HG03469 (cell line): ENCODE data around the gene ADGRA3.

Source experiments
- ATAC-seq: cut with Tn5 transposase; IDR thresholded peaks from one replicate; pipeline ENCODE4 v1.9.1; 2021; ENCODE audit warnings: mild to moderate bottlenecking, moderate library complexity, moderate number of reproducible peaks; ENCODE audit not compliant: unreplicated experiment

The ADGRA3 gene, protein sequence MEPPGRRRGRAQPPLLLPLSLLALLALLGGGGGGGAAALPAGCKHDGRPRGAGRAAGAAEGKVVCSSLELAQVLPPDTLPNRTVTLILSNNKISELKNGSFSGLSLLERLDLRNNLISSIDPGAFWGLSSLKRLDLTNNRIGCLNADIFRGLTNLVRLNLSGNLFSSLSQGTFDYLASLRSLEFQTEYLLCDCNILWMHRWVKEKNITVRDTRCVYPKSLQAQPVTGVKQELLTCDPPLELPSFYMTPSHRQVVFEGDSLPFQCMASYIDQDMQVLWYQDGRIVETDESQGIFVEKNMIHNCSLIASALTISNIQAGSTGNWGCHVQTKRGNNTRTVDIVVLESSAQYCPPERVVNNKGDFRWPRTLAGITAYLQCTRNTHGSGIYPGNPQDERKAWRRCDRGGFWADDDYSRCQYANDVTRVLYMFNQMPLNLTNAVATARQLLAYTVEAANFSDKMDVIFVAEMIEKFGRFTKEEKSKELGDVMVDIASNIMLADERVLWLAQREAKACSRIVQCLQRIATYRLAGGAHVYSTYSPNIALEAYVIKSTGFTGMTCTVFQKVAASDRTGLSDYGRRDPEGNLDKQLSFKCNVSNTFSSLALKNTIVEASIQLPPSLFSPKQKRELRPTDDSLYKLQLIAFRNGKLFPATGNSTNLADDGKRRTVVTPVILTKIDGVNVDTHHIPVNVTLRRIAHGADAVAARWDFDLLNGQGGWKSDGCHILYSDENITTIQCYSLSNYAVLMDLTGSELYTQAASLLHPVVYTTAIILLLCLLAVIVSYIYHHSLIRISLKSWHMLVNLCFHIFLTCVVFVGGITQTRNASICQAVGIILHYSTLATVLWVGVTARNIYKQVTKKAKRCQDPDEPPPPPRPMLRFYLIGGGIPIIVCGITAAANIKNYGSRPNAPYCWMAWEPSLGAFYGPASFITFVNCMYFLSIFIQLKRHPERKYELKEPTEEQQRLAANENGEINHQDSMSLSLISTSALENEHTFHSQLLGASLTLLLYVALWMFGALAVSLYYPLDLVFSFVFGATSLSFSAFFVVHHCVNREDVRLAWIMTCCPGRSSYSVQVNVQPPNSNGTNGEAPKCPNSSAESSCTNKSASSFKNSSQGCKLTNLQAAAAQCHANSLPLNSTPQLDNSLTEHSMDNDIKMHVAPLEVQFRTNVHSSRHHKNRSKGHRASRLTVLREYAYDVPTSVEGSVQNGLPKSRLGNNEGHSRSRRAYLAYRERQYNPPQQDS (N-terminal part only)

DNA sequence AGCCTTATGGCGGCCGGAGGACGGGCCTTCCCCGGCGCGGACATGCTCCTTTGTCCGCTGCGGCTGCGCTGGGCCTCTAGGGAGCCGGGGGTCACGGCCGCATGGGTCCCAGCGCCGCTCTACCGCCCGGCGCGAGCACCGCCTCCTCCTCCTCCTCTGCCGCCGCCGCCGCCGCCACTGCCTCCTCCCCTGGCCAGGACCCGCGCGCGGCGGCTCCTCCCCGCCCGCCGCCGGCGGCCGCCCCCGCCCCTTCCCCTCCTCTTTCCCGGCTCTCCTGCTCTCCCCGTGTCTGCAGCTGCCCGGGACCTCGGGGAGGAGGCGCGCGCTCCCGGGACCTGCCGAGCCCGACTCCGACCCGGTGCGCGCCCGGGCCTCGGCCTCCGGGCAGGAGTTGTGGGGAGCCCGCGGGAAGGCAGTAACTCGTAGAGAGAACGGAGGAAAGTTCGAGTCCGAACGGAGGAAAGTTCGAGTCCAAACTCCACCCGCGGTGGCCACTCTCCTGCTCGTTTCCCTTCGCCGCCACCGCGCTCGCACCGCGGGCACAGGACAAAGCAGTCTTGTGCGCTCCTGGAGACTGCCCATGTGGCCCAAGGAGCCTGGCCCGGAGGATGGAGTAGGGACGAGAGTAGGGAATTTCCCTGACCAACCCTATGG, at the start of gene ADGRA3:
Gene ADGRA3, minus strand, starts transcription at position 179 of the 654 bp plus-strand sequence. CDS start 282 bp downstream, outside the sequence.
- no peak for ATAC-seq

DNA sequence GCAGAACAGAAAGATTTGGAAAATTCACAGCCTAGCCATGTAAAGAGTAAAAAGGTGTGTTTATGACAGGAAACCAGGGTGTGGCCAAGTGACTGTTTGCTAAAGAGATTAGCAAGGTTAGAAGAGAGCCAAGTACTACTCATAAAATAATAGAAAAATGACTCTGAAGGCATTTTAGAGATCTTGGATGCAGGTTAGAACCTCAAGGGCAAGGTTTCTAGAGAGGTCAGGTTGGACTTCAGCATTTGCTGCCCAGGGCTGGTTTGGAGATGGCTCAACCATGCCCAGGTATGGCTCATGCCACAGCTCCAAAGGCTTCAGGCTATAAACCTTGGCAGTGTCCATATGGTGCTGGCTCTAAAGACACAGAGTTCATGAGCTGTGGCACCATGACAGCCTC, 40.6 kb upstream of the ADGRA3 start:
- no peak for ATAC-seq

DNA sequence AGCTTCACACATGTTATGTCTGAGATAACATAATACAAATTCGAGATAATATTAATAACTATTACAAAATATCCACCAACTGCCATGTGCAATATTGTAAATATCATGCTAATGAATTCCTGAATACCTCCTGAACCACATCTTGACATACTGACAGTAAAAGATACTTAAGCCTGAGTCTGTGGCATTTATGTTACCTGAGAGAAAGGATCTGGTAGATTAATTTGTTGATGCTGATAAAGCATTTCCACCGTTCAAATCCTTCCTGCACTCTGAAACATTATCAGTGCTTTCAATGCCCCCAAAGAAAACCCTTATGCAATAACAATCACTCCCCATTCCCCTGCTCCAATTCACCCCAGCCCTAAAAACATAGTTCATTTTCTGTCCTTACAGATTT, 38.8 kb upstream of the ADGRA3 start:
- no peak for ATAC-seq

DNA sequence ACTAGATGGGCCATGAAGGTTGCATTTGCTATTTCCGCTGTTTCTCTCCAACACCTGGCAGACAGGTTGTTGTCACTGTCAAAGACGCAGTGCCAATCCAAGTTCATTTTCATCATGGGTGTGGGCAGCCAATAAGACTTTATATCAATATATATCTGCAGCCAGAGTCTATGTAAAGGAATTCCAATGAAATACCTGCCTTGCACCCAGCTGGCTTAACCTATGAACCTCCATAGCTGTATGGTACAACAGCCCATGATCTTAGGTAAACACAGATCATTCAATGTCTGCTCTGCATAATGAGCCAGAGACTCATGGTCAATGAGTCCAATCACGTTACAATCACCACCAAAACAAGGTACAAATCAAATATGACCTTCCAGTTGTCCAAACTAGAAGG, 37.7 kb upstream of the ADGRA3 start:
- ATAC-seq: no peak

DNA sequence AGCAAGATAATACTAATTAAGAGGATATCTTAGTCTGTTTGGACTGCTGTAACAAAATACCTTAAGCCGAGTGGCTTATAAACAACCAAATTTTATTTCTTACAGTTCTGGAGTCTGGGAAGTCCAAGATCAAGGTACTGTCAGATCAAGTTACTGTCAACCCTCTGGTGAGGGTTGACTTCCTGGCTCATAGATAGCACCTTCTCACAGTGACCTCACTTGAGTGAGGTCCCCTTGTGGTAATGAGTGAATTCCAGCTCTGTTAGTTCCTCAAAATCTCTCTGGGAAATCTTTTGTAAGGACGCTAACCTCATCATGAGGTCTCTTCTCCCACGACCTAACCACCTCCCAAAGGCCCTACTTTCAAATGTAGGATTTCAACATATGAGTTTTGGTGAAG, 36.9 kb upstream of the ADGRA3 start:
- no peak for ATAC-seq

DNA sequence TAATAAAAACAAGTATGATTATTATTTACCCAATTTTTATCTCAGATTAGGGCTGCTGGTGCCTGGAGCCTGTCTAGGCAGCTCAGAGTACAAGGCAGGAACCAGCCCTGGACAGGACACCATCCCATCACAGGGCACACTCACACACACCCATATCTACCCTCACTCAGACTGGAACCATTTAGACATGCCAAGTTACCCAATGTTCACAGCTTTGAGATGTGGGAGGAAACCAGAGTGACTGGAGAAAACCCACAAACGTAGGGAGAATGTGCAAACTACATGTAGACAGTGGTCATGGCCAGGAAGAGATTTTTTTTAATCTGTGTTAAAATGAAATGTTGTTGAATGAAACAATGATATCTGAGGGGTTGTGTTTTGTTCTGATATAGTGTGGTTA, 35.7 kb upstream of the ADGRA3 start:
- ATAC-seq: no peak

DNA sequence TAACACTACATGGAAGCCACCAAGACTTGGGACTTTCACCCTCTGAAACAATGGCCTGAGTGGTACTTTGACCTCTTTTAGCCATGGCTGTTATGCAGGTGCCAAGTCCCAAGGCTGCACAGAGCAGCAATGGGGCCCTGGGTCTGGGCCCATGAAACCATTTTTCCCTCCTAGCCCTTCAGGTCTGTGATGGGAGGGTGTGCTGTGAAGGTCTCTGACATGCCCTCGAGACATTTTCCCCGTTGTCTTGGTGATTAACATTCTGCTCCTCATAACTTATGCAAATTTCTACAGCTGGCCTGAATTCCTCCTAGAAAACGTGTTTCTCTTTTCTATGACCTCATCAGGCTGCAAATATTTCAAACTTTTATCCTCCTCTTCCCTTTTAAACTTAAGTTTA, 30.4 kb upstream of the ADGRA3 start:
- no peak for ATAC-seq

DNA sequence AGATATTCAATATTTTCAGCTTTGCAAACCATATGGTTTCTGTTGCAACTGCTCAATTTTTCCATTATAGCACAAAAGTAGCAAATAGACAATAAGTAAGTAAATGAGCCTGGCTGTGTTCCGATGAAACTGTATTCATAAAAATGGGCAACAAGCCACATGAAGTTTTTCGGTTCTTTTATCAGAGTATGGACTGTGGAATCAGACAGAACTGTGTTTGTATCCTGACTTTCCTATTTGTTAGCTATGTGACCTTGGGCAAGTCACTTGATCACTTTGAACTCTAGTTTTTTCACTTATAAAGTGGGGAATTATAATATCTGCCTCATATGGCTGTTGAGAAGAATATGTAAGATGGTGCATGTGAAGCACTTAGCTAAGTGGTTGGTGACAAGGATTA, 23.4 kb upstream of the ADGRA3 start:
- ATAC-seq: no peak

DNA sequence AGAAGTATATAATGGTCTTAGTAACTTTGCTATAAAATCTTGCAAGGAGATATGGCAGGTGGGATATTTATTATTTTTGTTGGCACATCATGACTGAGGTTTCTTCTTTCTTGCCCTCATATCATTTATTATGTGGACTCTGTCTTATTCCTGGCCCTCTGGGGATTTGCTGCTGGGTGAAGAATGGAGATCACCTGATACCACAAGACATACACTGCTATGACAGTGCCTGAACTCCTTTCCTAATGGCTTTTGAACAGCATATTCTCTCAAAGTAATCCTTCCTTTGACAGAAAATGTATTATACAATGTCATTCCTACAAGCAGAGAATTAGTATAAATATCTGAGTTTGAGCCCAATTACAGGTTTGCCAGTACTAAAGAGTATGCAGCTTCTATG, 22.0 kb upstream of the ADGRA3 start:
- ATAC-seq: no peak

DNA sequence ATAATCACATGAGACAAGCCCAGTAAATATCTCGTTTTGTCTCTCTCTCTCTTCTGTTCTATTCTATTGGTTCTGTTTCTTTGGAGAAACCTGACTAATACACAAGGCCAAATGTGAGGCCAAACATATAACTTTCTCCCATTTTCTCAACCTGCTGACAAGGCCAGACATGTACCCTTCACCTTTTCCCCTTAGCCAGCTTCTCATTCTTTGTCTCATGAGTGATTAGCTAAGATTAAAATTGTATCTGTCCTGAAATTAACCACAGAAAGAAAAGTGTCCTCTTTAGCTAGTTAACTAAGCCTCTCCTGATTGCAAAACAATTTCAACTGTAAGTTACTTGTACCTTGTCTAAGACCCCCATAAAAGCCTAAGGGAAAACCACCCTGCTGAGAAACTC, 18.5 kb upstream of the ADGRA3 start:
- no peak for ATAC-seq

DNA sequence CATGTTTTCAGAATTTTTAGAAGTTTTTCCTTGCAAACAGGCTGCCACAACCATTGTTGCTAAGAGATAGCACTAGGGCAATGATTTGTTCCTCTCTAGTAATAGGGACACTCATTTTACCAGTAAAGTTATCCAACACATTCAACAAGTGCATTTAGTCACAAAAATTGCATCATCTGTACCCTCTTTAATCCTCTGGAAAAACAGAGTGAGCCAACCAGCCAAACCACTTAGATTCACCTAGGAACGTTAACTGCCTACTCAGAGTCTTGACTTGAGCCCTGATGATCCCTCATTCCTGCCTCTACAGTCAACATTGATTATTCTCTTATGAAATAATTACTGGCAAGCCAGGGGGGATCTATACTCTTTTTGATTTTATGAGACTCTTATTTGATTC, 17.0 kb upstream of the ADGRA3 start:
- no peak for ATAC-seq

DNA sequence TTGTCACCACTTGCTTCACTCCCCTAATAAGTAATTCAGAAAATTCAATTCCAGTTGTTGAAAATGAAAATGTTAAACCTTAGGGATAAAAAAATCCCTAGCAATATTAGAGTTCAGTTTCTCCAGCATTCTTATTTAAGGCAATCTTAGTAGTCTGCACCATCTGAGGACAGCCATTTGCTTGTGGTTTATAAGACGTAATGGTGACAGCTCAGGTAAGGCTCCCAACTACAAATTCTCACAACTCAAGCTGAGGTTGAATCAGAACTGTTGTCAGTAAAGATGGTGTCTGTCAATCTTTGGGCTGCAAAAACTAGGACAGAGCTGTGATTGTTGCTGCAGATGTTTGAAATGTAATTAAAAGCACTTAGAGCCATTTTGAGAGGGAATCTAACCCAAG, 16.3 kb upstream of the ADGRA3 start:
- ATAC-seq: no peak

DNA sequence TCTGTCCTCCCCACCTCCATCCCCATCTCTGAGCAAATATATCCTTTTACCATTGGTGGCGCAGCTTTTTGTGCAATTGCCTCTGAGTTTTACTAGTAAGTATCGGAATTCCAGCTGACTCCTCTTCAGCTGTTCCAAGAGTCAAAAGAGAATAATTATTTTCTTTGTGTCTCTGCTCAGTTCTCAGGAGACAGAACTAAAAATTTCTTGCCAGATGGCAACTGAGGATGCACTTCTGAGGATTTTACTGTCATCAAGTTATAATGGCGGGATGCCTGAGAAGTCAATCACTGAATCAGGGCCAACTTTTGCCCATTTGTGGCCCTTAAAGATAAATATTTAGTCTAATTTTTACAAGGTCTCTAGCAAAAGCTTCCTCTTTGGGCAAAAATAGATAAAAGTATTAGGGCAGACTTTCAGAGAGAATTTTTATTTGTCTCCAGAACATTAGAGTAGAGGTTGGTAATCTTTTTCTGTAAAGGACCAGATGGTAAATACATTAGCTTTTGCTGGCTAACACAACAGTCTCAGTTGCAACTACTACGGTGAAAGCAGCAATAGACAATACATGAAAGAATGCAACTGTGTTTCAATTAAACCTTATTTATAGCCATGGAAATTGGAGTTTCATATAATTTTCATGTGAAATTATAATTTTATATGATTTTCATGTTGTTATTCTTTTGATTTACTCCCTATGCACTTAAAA, 15.6 kb upstream of the ADGRA3 start:
- no peak for ATAC-seq

DNA sequence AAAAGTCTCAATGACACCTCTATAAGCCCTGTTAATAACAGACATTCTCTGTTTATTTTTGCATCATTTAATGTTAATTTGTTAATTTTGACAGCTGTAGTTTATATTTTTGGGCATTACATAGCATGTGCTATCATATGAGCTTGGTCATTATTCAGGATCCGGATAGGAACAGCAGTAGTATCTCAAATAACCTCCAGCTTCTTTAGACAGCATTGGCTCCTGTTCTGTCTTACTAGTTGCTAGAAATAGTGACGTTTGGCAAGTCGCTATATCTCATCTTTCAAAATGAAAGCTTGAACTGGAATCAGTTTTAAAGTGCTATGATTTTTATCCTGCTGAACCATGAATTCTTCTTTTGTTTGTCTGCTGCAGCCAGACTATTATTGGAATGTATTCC, 9.0 kb upstream of the ADGRA3 start:
- ATAC-seq: no peak

DNA sequence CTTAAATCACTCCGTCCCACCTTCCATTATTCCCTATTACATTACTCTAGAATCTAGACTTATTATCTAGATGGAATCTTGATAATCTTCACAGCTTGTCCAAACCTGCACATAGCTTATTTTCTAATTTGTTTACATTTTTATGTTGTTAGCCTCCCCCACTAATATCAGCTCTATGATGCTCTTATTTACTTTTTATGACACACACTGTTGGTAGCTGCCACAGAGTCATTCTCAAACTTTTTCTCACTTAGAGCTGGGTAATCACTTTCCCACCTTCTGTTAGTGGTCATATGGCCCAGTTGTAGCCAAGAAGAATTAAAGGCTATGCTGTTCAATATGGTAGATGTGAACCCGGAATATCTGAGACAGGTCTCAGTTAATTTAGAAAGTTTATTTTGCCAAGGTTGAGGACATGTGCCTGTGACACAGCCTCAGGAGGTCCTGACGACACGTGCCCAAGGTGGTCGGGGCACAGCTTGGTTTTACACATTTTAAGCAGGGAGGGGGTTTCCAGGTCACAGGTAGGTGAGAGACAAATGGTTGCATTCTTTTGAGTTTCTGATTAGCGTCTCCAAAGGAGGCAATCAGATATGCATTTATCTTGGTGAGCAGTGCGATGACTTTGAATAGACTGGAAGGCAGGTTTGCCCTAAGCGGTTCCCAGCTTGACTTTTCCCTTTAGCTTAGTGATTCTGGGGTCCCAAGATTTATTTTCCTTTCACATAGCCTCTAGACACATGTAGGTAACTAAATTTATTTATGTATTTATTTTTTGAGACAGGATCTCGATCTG, 7.0 kb upstream of the ADGRA3 start:
- no peak for ATAC-seq

DNA sequence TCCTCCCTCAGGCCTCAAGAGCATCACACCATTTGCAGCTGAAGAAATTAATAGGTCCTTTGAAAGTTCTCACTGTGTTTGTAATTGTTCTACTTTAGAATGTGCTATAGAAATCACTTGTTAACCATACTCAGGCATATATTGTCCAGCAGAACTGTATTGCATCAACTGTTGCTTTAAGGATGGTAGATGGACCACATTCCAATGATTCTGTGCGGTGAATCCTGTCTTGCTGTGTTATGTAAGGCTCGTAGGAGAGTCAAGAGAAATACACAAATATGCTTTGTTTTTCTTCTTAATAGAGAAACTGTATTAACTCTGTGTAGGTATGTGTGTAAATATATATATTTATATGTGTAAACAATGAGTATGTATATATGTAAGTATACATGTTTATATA, 6.3 kb upstream of the ADGRA3 start:
- no peak for ATAC-seq

DNA sequence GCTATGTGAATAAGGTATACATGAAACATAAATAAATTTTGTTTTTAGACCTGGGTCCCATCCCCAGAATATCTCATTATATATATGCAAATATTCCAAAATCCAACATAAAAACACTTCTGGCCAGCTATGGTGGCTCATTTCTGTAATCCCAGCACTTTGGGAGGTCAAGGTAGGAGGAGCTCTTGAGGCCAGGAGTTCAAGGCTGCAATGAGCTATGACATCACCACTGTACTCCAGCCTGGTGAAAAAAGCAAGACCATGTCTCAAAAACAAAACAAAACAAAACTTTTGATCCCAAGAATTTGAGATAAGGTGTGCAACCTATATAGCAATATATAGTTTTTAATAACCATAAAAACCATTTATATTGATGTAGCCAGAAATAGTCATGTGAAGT, 5.4 kb upstream of the ADGRA3 start:
- ATAC-seq: no peak

DNA sequence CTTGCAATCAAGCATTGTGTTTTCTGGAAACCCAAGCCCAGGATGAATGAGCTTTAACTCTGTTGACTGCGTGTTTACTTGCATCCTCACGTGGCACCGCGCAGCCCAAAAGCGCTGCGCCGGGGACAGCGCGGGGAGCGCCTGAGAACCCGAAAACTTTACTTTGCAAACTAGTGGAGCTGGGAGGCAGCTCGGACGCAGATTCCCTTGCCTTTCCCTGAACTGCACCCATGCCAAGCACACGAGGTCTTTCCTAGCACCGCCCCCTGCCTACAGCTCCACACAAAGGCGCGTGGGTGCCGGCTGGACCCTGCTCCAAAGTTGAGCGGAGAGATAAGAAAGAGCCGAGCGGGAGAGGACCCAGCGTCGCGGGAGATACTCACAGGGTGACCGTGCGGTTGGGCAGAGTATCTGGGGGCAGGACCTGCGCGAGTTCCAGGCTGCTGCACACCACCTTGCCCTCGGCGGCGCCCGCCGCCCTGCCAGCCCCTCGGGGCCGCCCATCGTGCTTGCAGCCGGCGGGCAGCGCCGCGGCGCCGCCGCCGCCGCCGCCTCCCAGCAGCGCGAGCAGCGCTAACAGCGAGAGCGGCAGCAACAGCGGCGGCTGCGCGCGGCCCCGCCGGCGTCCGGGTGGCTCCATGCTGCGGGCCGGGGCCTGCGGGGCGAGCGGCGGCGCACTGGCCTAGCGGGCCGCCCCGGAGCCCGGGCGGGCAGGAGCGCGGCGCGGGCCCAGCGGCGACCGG, 550 bp downstream of the ADGRA3 start:
- no peak for ATAC-seq

DNA sequence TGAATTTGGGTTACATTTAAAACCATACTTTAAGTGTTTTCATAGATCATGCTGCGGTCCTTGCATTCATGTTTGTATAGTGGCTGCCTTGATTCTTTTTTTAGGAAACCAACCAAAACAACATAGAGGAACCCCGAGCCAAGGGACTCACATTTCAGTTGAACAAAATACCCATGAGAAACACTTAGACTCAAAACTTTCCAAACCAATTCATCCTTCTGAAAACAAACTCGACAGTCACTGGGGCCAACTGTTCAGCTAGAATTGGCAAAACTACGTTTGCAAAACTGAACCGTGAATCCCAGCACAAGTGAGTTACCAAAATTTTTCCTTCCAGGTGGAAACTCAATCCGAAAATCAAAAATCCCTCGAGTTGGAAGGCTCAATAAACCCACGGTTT, 1.4 kb downstream of the ADGRA3 start:
- no peak for ATAC-seq
